Measurements from ENCODE around the gene UNC93B1. TPM values are rescaled to one million over a fixed set of nuclear protein-coding genes. Genes with fewer than 3 reads are reported as not detected.

Gene UNC93B1
- total RNA-seq, 2 experiments from 2014 or later, result 12.4 to 13.0 TPM

- DNase-seq (peak; percentile 24), ATAC-seq (no peak)
- H3K4me3 Mint-ChIP-seq, result no peak overlapping the region
- TF ChIP-seq, protein P1, sequence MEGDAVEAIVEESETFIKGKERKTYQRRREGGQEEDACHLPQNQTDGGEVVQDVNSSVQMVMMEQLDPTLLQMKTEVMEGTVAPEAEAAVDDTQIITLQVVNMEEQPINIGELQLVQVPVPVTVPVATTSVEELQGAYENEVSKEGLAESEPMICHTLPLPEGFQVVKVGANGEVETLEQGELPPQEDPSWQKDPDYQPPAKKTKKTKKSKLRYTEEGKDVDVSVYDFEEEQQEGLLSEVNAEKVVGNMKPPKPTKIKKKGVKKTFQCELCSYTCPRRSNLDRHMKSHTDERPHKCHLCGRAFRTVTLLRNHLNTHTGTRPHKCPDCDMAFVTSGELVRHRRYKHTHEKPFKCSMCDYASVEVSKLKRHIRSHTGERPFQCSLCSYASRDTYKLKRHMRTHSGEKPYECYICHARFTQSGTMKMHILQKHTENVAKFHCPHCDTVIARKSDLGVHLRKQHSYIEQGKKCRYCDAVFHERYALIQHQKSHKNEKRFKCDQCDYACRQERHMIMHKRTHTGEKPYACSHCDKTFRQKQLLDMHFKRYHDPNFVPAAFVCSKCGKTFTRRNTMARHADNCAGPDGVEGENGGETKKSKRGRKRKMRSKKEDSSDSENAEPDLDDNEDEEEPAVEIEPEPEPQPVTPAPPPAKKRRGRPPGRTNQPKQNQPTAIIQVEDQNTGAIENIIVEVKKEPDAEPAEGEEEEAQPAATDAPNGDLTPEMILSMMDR (IDR thresholded peaks at IDR 0.05), result no peak
- H3K27ac Mint-ChIP-seq, result peak overlapping the region; percentile 71
- intact Hi-C loops (cut with micrococcal nuclease), result no loop called here
- H3K9me3 Mint-ChIP-seq, result no peaks in the 10 kb centered on the region
- POLR2A ChIA-PET, result interaction anchor here (0.8 to 7.4 kb wide), 4 partner anchors 8 to 32 kb away, joined by 4 to 45 read pairs (median 6); partner anchors contain the start of gene UNC93B1
- H3K36me3 Mint-ChIP-seq (ENCODE audit: low read depth), result peaks cover 2% of the 10 kb centered on the region
- H3K27me3 Mint-ChIP-seq, result no peaks in the 10 kb centered on the region
- CTCF ChIA-PET, result interaction anchor here (0.8 to 1.0 kb wide), 2 partner anchors 26 to 43 kb away, joined by 3 to 4 read pairs; partner anchors contain the start of gene ALDH3B1
- peaks cover 12% of the 10 kb centered on the region for H3K4me1 Mint-ChIP-seq (ENCODE audit: low read depth)
Observed at GRCh38 chr11:68036717-68037239, 32.9 kb upstream of the UNC93B1 start.

GRCh38 chr11:68036141-68036716, 32.3 kb upstream of the UNC93B1 start:
- ChIA-PET CTCF (interaction anchor here (0.8 to 1.1 kb wide), 2 partner anchors 26 to 82 kb away, joined by 3 read pairs; partner anchors contain the start of gene ALDH3B1), POLR2A (no interaction called here)
- DNase-seq, result no peak
- no peak overlapping the region for H3K4me3 Mint-ChIP-seq
- H3K9me3 Mint-ChIP-seq, result no peaks in the 10 kb centered on the region
- TF ChIP-seq, protein P1 (IDR thresholded peaks at IDR 0.05), result no peak
- peaks cover 13% of the 10 kb centered on the region for H3K4me1 Mint-ChIP-seq (ENCODE audit: low read depth)
- H3K27me3 Mint-ChIP-seq, result no peaks in the 10 kb centered on the region
- peak overlapping the region; percentile 71 for H3K27ac Mint-ChIP-seq
- no peak for ATAC-seq
- peaks cover 2% of the 10 kb centered on the region for H3K36me3 Mint-ChIP-seq (ENCODE audit: low read depth)
- intact Hi-C loops (cut with micrococcal nuclease), result no loop called here

GRCh38 chr11:68035266-68035876, 31.5 kb upstream of the UNC93B1 start:
- no peak for ATAC-seq
- Mint-ChIP-seq H3K9me3 (no peaks in the 10 kb centered on the region), H3K36me3 (ENCODE audit: low read depth) (peaks cover 2% of the 10 kb centered on the region), H3K4me3 (no peak overlapping the region), H3K4me1 (ENCODE audit: low read depth) (peaks cover 13% of the 10 kb centered on the region), H3K27me3 (no peaks in the 10 kb centered on the region), H3K27ac (no peak overlapping the region)
- ChIA-PET POLR2A (no interaction called here), CTCF (interaction anchor here (1.1 kb wide), 1 partner anchor 83 kb away, joined by 3 read pairs; no protein-coding TSS in a partner anchor)
- DNase-seq, result no peak
- intact Hi-C loops (cut with micrococcal nuclease), result no loop called here
- TF ChIP-seq, protein P1 (IDR thresholded peaks at IDR 0.05), result no peak

DNA sequence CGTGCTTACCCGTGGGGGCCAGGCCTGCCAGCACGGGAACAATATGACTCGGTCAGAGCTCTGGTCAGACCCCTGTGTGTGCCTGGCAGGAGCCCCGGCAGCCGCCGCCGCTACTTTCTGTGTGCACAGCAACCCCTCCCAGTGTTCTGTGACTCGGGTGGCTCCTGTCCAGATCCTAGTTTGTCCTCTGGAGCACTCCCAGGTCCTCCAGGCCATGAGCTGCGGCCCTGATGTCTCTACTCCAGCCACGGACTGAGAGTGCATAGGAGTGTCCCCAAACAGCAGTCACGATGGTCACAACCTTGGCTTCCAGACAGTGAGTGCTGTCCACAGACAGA, 29.8 kb upstream of the UNC93B1 start:
- Mint-ChIP-seq H3K9me3 (no peaks in the 10 kb centered on the region), H3K36me3 (ENCODE audit: low read depth) (peaks cover 2% of the 10 kb centered on the region), H3K4me3 (no peak overlapping the region), H3K4me1 (ENCODE audit: low read depth) (peaks cover 23% of the 10 kb centered on the region), H3K27me3 (no peaks in the 10 kb centered on the region), H3K27ac (no peak overlapping the region)
- CTCF ChIA-PET, result no interaction called here
- DNase-seq (no peak), ATAC-seq (no peak)
- TF ChIP-seq, protein P1 (IDR thresholded peaks at IDR 0.05), result no peak
- intact Hi-C loops (cut with micrococcal nuclease), result no loop called here
- POLR2A ChIA-PET, result interaction anchor here (1.9 kb wide), 1 partner anchor 9 kb away, joined by 6 read pairs; no protein-coding TSS in a partner anchor
